A204.1 (cell line): ENCODE measurements around the gene PPP4R3A.
"Not testable (repeated sequence)": the region's sequence is repeated elsewhere in the genome, so short reads cannot be mapped to it uniquely, and the experiment has no call there.

Experiments
- FAIRE-seq: peaks from 2 replicates; lab custom pipeline; 2012; peaks lifted over from hg19 to GRCh38; lab: Jason Lieb, UNC

The PPP4R3A gene

DNA sequence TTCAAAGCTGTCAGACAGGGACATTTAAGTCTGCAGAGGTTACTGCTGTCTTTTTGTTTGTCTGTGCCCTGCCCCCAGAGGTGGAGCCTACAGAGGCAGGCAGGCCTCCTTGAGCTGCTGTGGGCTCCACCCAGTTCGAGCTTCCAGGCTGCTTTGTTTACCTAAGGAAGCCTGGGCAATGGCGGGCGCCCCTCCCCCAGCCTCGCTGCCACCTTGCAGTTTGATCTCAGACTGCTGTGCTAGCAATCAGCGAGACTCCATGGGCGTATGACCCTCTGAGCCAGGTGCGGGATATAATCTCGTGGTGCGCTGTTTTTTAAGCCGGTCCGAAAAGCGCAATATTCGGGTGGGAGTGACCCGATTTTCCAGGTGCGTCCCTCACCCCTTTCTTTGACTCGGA is 73.8 kb downstream of the PPP4R3A start:
- FAIRE-seq = not testable (repeated sequence)

DNA sequence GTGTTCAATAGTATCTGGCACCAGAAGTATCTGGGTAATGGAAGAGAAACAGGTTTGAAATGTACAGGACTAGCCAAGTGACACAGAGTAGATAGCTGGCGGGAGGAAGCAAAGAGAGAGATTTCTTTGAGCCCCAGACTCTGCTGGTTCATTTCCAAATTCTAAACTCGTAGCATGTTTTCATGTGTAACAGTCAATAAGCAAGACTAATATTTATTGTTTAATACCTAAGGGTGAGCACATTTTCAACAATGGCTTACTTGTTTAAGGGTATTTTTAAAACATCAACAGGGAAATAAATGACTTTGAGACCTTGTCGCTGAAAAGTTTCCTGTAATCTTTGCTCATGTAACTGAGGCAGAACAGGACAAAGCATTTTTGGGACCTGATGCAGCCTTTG is 80.7 kb downstream of the PPP4R3A start:
- no peak for FAIRE-seq

DNA sequence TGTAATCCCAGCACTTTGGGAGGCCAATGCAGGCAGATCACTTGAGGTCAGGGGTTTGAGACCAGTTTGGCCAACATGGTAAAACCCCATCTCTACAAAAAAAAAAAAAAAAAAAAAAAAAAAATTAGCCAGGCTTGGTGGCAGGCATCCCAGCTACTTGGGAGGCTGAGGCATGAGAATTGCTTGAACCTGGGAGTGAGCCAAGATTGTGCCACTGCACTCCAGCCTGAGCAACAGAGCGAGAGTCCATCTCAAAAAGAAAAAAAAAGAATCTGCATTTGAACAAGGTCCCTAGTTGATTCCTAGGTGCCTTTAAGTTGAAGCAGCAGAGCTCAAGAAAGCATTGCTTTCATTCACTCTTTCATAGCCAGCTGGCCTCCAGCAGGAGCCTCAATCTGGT is 81.2 kb downstream of the PPP4R3A start:
- not testable (repeated sequence) for FAIRE-seq

DNA sequence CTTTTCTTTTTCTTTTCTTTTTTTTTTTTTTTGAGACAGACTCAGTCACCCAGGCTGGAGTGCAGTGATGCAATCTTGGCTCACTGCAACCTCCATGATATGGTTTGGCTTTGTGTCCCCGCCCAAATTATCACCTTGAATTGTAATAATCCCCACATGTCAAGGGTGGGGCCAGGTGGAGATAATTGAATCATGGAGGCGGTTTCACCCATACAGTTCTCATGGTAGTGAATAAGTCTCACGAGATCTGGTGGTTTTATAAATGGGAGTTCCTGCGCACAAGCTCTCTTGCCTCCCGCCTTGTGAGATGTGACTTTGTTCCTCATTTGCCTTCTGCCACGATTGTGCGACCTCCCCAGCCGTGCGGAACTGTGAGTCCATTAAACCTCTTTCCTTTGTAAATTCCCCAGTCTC is 84.6 kb downstream of the PPP4R3A start:
- FAIRE-seq = not testable (repeated sequence)

DNA sequence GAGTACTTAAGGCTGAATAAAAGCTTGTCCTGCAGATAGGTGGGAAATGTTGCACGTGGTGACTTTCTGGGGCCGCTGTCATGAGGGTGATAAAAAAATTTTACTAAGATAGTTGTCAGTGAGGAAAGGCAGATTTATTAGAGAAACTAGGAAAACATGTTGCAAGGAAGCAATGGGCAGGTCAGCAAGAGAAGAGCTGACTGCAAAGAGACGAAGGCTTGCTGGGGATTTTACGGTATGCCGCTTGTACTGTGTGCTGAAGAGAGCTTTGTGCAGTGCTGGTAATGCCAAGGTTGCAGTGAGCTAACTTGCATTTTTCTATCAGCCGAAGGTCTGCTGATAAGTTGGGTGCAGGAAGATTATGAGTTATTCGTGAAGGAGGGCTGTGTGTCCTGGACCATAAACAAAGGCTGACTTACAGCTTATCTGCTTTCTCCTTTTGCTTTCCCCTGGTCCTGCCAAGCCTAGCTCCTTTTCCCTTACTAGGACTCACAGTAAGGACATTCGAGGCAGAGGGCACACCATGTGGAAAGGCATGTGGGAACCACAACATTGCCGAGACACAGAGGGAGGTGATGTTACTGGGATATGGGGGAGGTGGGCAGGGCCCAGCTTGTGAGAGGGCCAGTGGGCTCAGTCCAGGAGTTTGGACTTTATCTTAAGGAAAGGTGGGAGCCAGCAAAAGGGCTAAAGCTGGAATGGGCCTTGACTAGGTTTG is 85.1 kb downstream of the PPP4R3A start:
- FAIRE-seq = no peak

DNA sequence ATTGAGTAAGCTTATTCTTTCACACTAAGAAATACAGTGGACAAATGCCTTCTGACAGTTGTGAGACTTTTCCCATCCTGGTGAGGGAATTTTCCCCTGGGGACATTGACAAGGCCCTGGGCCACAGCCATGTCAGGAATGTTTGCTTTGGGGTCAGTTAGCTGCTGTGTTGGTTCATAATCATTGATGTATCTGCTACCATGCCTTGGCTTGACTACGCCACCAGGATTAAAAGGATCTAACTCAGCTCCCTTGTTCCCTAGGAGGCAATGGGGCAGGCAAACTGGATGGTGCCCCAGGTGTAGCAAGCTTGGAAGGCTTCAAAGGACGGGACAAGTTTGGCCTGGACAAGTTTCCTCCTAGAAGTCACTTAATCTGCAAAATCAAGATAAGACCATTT is 89.4 kb downstream of the PPP4R3A start:
- no peak for FAIRE-seq

DNA sequence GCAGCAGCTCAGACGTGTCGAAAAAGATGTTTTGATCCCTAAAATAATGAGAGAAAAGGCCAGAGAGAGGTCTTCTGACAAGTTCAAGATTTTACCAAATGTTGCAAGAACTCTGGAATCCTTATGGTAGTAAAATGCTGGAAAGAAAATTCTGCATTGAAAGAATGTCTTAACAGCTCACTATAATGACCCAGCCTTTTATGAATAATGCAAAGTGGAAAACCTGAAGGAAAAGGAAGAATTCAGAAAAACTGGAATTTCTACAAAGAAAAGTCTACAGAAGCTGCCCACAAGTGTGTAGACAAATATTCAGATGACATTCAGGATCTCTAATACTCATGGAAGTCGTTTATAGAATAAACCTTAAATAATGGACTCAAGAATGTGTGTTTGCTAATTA is 90.7 kb downstream of the PPP4R3A start:
- no peak for FAIRE-seq

DNA sequence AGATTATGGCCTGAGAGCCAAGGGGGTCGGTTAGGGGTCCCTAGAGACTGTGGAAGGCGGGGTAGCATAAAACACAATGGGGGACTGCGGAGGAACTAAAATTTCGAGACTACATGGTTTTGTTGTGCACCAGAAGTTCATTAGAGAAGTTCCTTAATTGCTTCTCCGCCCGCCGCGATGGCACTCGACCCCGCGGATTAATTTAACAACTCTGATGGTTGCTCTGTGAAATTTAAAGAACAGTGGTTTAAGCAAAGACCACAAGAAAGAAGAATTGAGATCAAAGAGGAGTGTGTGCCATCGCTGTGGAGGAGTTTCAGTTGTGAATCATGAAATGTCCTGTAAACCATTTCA is 91.1 kb downstream of the PPP4R3A start:
- FAIRE-seq = no peak

DNA sequence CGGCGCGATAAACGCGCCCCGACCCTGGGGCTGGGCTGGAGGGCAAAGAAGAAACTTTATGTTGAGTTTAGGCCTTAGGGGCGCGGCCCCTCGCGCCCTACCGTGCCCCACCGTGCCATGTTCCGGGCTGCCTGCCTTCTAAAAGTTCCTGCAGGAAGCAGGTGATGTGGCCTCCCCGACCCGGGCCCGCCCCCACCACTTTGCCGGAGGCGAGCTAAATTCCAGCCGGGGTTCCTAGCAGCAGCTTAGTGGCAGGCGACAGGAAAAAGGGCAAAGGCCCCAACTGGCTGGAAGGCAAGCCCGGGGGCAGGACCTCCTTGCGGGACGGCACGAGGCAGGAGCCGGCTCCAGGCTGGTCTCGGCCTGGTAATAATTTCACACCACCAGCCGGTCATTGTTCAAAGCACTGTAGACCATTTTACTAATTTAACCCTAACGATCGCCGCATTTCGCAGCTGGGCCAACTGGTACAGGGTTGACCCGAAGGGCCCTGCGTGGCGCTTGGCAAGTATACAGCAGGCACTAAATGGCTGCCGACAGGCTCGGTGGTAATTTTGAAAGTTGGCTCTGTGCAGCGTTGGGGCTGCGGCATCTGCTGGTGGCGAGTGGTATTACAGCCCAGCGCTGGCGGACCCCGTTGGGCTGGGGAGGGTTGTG is 91.6 kb downstream of the PPP4R3A start:
- no peak for FAIRE-seq

DNA sequence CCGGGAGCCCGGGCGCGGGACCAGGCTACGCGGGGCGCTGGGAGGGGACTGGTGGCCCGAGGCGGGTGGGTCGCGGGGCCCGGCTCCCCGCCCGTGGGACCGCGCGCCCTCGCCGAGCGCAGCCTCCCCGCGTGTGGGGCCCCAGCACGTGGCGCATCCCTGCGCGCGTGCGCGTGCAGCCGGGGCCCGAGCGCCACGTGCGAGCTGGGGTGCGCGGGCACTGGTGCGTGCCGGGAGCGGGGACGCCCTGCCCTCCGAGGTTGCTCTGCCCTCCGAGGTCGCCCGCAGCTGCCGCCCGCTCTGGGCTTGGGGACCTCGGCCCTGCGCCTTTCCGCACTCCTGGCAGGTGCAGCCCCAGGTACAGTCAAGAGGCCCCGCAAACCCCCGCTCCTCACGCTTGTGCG is 92.1 kb downstream of the PPP4R3A start:
- no peak for FAIRE-seq

DNA sequence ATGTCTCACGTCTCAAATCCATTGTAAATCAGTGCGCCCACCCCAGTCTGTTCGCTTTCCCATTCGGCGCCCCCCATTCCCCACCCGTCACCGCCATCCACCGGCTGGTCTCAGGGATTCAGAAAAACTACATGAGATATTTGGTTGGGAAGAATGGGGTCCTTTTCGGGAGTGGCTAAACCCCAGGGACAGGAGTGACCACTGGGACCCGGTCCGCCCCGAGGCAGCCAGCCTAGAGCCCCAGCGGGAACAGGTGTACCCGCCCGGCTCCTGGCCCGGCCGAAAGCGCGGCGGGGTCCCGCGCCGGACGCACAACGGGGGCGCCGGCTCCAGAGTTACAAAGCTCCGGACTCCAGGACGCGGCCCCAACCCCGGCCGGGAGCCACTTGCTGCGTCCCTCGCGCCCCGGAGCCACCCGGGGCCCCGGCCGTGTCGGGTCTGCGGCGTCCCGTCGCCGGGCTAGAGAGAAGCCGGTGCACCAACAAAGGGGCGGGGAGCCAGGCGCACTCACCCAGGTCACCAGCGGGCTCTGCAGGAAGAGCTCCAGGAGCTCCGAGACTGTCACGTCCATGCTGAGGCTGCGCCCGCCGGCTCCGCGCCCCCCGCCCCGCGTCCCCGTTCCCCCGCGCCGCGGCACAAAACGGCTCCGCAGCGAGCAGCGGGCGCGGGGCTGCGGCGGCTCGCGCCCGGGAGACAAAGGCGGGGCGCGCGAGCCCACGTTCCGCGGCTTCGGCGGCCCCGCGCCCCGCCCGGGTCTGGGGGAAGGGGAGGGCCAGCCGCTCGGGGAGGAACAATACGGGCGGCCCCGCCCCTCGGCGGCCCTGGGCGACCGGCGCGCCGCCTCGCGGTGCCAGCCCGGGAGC is 92.8 kb downstream of the PPP4R3A start, which contains the start of gene CCDC88C:
CCDC88C (minus strand) TSS at position 701 of the 863 bp plus-strand sequence; CDS start at position 571, 130 bp downstream.
- no peak for FAIRE-seq

DNA sequence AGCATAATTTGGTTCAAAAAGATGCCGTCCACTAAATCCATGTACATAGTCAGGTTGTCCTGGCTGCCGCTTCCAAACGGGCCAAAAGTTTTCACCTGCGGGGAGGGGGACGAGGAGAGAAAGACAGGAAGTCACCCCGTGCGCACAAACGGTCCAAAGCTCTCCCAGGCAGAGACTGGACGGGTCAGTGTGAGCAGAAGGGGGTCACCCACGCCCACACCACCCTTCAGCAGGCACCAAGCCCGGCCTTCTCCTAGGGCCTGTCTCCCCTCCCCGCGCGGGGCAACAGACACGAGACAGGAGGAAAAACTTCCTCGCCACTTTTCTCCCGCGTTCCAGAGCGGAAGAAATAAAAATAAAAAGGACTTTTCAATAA is 93.4 kb downstream of the PPP4R3A start:
- FAIRE-seq = no peak

DNA sequence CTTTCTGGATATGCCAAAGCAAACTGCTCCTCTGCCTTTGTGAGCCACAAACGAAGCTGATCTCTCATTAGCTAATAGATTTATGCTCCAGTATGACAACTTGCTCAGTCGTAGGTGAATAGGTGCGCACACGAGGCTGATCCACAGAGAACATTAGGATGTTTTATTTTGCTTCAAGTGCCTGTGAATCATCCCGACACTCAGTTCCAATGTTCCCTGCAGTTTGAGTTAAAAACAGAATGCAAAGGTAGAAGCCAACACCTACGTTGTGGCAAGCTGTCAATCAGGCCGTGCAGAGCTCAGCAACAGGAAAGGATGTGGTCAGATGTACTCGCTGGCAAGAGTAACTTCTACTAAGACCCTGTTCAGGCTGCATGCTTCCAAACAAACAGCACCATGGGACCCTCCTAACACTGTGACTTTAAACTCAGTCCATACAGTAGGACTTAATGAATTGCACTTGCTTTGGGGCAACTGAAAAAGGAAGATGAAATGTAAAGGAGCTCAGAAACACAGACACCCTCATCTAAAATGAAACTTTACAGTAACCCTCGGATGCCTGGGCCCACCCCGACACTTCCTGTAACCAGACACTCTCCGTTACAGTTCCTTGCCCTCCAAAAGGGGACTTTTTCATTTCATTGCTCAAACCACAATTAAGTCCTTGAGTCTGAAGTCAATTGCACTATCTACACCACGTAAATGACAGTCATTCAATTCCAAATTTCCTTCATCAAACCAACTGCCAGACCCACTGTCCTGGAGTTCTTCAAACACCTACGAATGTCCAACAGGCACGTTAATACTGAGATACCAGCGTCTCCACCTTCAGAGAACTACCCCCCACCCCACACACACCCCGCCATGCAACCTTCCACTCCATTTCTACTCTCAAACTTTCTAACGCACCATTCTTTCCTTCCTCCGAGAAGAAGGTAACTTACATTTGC is 94.0 kb downstream of the PPP4R3A start:
- no peak for FAIRE-seq

DNA sequence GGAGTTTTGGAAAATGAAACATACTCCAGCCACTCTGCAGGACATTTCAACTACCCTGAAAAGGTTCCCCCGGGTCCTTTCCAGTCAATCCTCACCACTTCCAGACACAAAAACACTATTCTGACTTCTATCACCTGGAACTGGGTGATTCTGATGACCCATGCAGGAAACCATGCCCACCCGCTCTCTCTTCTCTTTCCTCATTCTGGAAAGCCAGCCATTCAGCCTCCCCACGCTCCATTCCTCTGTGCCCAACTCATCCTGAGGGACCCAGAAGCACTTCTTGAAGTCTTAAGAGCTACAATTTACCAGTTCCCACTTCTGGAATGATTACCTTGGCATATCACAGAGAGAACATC is 95.7 kb downstream of the PPP4R3A start:
- no peak for FAIRE-seq

DNA sequence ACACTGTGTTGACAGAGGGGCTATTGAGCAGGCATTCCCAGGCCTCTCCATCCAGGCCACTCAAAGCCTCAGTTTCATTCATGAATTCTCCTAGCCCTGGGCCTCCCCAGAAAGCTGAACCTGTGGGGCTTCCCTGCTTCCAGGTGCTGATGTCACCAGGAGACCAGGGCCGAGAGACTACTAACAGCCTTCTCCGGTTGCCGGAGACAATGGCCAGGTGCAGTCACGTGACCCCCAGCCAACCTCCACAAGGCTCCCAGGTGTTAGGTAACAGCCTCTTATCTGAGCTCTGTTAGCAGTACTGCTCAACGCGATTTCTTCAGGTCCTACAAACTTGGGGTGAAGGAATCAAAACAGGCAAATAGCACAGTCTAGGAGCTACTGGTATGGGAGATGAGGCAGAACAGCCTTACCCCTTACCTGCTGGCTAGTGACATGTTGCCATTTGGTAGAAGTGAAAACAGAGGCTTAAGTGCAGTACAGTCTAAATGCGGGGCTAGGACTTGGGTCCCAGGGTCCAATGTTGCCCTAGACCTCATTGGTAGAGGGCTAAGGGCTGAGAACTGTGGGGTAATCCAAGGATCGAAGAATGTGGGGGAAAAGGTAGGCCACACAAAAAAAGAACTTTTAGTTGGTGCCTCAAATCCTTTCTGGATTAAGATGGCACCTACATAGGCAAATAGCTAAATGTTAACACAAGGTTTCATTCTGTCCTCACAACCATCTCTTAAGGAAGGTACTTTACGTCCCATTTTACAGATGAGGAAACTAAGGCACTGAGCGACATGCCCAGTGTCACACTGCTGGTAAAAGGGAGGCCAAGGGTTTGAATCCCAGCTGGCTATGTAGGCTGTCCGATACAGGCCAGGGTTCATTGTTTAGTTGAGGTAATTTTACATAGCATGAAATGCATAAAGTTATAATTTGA is 96.3 kb downstream of the PPP4R3A start:
- no peak for FAIRE-seq

DNA sequence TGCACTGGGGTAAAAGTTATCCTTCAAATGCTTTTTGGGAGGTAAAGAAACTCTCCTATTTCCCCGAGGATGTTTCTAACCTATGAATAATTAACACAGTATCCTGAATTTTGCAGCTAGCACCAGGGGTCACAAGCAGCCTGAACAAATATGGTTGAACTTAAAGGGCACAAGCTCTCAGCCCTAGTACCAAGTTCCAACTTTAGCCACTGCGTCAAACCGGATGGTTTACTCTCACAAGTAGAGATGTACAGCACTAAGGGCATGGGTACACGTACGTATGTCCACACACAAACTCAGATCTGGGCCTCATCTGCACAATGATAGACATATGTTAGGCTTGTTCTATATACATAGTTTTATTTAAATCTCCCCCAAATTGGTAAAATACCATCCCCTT is 97.2 kb downstream of the PPP4R3A start:
- FAIRE-seq = no peak

DNA sequence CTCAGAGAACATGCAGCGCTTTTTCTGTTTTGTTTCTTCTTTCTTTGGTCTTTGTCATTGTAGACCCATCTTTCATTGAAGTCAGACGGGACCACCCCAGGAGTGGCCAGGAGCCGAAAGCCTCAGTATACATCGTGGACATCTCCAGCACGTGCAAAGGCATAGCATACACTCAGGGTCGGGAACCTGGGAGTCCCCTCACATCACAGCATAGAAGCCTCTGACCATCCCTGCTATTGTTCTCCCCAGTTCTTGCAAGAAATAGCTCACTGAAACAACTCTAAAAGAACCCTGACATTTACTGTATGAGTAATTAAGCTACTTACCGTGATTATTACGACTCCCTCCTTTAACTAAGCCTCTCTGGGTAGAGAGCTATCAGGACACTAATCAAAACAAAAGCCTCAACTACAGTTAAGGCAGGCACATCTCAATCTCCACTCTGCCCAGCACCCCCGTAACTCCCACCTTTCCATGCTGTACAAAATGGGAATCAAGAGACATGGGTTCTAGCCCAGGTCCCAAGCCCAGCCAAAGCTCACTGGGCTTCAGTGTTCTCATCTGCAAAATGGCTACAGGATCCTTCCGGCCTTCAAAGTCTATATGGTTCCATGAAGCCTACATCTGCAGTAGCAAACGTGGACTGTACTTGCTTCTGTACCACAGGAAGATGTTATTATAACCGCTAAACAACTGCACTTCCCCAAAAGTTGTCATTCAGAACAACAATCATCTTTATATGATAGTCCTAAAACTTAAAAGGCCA is 99.2 kb downstream of the PPP4R3A start:
- no peak for FAIRE-seq

DNA sequence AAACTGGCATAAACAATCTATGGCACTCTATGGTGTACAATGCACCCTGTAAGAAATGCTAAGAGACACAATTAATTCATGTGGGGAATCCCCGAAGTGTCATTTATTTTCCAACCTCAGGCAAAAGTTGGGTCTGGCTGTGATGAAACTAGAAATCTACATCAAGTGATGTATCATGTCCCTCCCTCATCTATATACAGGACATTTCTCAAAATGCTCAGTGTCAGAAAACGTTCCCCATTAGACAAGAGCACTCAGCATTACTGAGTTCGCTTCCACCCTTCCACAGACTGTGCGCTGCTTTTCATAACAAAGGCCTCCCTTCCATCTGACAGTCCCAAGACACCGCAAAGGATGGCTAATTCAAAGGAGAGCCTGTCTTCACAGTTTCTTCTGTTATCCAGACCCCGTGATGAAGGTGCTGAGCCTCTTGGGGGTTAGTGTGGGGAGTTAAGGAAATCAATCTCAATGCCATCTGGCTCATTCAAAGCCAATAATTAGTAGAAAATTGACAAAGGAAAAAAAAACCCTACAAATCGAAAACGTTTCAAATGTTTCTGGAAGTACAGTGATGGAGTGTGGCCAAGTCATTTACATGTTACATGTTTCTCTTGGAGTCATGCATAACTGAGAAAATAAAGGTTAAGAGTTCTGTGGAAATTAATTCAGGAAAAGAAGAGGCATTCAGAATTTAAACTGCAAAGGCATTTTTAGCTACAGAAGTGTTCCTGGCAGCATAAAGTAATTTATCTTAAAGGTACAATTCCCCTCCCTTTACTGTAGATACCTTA is 100.0 kb downstream of the PPP4R3A start:
- no peak for FAIRE-seq

DNA sequence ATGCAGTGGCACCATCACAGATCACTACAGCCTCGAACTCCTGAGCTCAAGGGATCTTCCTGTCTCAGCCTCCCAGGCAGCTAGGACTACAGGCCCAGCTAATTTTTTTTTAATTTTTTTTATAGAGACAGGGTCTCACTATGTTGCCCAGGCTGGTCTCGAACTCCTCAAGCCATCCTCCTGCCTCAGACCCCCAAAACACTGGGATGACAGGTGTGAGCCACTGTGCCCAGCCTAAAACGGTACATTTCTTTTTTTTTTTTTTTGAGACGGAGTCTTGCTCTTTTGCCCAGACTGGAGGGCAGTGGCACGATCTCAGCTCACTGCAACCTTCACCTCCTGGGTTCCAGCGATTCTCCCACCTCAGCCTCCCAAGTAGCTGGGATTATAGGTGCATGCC is 100.9 kb downstream of the PPP4R3A start:
- not testable (repeated sequence) for FAIRE-seq
